WTC11 (cell line): ENCODE data around the gene CREM. TPM values are rescaled to one million over a fixed set of nuclear protein-coding genes. Genes with fewer than 3 reads are reported as not detected.

Experiments used
- ATAC-seq: fragments of 200-7000 bp; cut with Tn5 transposase; 2 replicates; pipeline ENCODE4 v1.10.0; 2021; ENCODE audit warnings: mild to moderate bottlenecking, moderate library complexity
- CTCF ChIA-PET: fragments of 300-600 bp; sonication (Branson Sonifier 250); formaldehyde crosslinking; loops from one replicate; lab custom pipeline; 2021; ENCODE audit warnings: antibody characterized with exemption; lab: Charles Lee
- POLR2A ChIA-PET: fragments of 350-600 bp; sonication (Branson Sonifier 250); formaldehyde crosslinking; loops from one replicate; lab custom pipeline; 2021; ENCODE audit warnings: antibody characterized with exemption; lab: Charles Lee
- DNase-seq: peaks from one replicate; pipeline ENCODE4 v3.0.0; 2021; ENCODE audit warnings: low spot score
- H3K27ac Mint-ChIP-seq: 2 replicates; pipeline ENCODE4 v1.8.0; 2021; ENCODE audit warnings: mixed read lengths
- H3K27me3 Mint-ChIP-seq: 2 replicates; pipeline ENCODE4 v1.8.0; 2021; ENCODE audit warnings: low read depth, mild to moderate bottlenecking, moderate library complexity, mixed read lengths
- H3K36me3 Mint-ChIP-seq: 2 replicates; pipeline ENCODE4 v1.8.0; 2021; ENCODE audit warnings: mixed read lengths
- H3K4me1 Mint-ChIP-seq: 2 replicates; pipeline ENCODE4 v1.8.0; 2022; ENCODE audit warnings: mixed read lengths
- H3K4me3 Mint-ChIP-seq: 2 replicates; pipeline ENCODE4 v1.8.0; 2021; ENCODE audit warnings: mild to moderate bottlenecking, moderate library complexity, mixed read lengths
- H3K9me3 Mint-ChIP-seq: 2 replicates; pipeline ENCODE4 v1.8.0; 2021; ENCODE audit warnings: mixed read lengths
- ATF2 ChIP-seq: sonication (generic); formaldehyde crosslinking; IDR thresholded peaks from 2 replicates; pipeline ENCODE4 v1.8.1; 2022; ENCODE audit warnings: low read depth, missing genetic modification reagents, borderline replicate concordance
- CREM ChIP-seq: sonication (generic); formaldehyde crosslinking; IDR thresholded peaks from 2 replicates; pipeline ENCODE4 v1.8.1; 2022; ENCODE audit warnings: mild to moderate bottlenecking, missing genetic modification reagents, moderate library complexity
- E2F1 ChIP-seq: sonication (generic); formaldehyde crosslinking; IDR thresholded peaks from 2 replicates; pipeline ENCODE4 v1.8.0; 2022; ENCODE audit warnings: mild to moderate bottlenecking, missing genetic modification reagents
- E2F5 ChIP-seq: sonication (generic); formaldehyde crosslinking; IDR thresholded peaks from 2 replicates; pipeline ENCODE4 v1.8.1; 2022; ENCODE audit warnings: mild to moderate bottlenecking, moderate library complexity, missing genetic modification reagents
- EMX1 ChIP-seq: fragments of 250-450 bp; sonication (Bioruptor Pico); IDR thresholded peaks from 2 replicates; pipeline ENCODE4 v1.8.0; 2021; ENCODE audit warnings: mild to moderate bottlenecking
- FOXJ3 ChIP-seq: sonication (generic); formaldehyde crosslinking; IDR thresholded peaks from 2 replicates; pipeline ENCODE4 v1.9.0; 2021; ENCODE audit warnings: missing genetic modification reagents, mild to moderate bottlenecking, borderline replicate concordance
- GRHL2 ChIP-seq: fragments of 250-450 bp; sonication (Bioruptor Pico); IDR thresholded peaks from 2 replicates; pipeline ENCODE4 v1.8.0; 2022; ENCODE audit warnings: mild to moderate bottlenecking, moderate library complexity; ENCODE audit not compliant: insufficient replicate concordance, severe bottlenecking
- GTF2I ChIP-seq: fragments of 250-450 bp; sonication (Bioruptor Pico); conservative IDR thresholded peaks from 2 replicates; pipeline ENCODE4 v1.4.0; 2021; ENCODE audit warnings: mild to moderate bottlenecking
- IRF1 ChIP-seq: sonication (generic); formaldehyde crosslinking; IDR thresholded peaks from 2 replicates; pipeline ENCODE4 v1.8.0; 2023; ENCODE audit warnings: missing genetic modification reagents
- MXD4 ChIP-seq: fragments of 250-450 bp; sonication (Bioruptor Pico); IDR thresholded peaks from 2 replicates; pipeline ENCODE4 v1.8.0; 2021; ENCODE audit warnings: mild to moderate bottlenecking, moderate library complexity, borderline replicate concordance
- NFE2L1 ChIP-seq: sonication (generic); formaldehyde crosslinking; IDR thresholded peaks from 2 replicates; pipeline ENCODE4 v1.8.1; 2023; ENCODE audit warnings: missing genetic modification reagents
- NR1H2 ChIP-seq: sonication (generic); formaldehyde crosslinking; IDR thresholded peaks from 2 replicates; pipeline ENCODE4 v1.9.0; 2021; ENCODE audit warnings: mild to moderate bottlenecking, moderate library complexity, missing genetic modification reagents
- SOX15 ChIP-seq: fragments of 250-450 bp; sonication (Bioruptor Pico); IDR thresholded peaks from 2 replicates; pipeline ENCODE4 v1.9.0; 2021; ENCODE audit warnings: mild to moderate bottlenecking
- TEAD1 ChIP-seq: sonication (generic); formaldehyde crosslinking; IDR thresholded peaks from 2 replicates; pipeline ENCODE4 v1.8.0; 2022; ENCODE audit warnings: mild to moderate bottlenecking, missing genetic modification reagents
- ZNF671 ChIP-seq: fragments of 250-450 bp; sonication (Bioruptor Pico); IDR thresholded peaks from 2 replicates; pipeline ENCODE4 v1.8.0; 2021; ENCODE audit warnings: mild to moderate bottlenecking
- ZSCAN18 ChIP-seq: fragments of 250-450 bp; sonication (Bioruptor Pico); IDR thresholded peaks from 2 replicates; pipeline ENCODE4 v2.1.2; 2022; ENCODE audit warnings: mild to moderate bottlenecking, moderate library complexity
- total RNA-seq: library from RNA; stranded (reverse); gene quantifications from 3 replicates; pipeline ENCODE4 v1.2.3, GENCODE V29; 2021
- TF ChIP-seq, protein P1 (sequence below): sonication (generic); formaldehyde crosslinking; conservative IDR thresholded peaks from 2 replicates; pipeline ENCODE4 v1.8.1; 2022; ENCODE audit warnings: mild to moderate bottlenecking, missing genetic modification reagents
- TF ChIP-seq, protein P2 (sequence below): sonication (generic); formaldehyde crosslinking; IDR thresholded peaks from 2 replicates; pipeline ENCODE4 v1.8.0; 2023; ENCODE audit warnings: mild to moderate bottlenecking, missing genetic modification reagents
- TF ChIP-seq, protein P3 (sequence below): sonication (generic); formaldehyde crosslinking; IDR thresholded peaks from 2 replicates; pipeline ENCODE4 v1.8.1; 2023; ENCODE audit warnings: mild to moderate bottlenecking, missing genetic modification reagents

Gene CREM
- total RNA-seq, 1 experiment from 2014 or later, result 23.6 TPM

GRCh38 chr10:35224045-35224740 lies 97.5 kb downstream of the CREM start:
- no peaks in the 10 kb centered on the region for H3K27me3 Mint-ChIP-seq
- H3K4me3 Mint-ChIP-seq, result no peak overlapping the region
- no peak for TF ChIP-seq NFE2L1
- no peak for TF ChIP-seq GRHL2 (CRISPR knock-in tag)
- TF ChIP-seq GTF2I (CRISPR knock-in tag), result no peak
- TF ChIP-seq, protein P1, sequence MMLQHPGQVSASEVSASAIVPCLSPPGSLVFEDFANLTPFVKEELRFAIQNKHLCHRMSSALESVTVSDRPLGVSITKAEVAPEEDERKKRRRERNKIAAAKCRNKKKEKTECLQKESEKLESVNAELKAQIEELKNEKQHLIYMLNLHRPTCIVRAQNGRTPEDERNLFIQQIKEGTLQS, result no peak
- TF ChIP-seq CREM (CRISPR knock-in tag), result no peak
- TF ChIP-seq E2F1 (CRISPR knock-in tag), result no peak
- TF ChIP-seq, protein P2, sequence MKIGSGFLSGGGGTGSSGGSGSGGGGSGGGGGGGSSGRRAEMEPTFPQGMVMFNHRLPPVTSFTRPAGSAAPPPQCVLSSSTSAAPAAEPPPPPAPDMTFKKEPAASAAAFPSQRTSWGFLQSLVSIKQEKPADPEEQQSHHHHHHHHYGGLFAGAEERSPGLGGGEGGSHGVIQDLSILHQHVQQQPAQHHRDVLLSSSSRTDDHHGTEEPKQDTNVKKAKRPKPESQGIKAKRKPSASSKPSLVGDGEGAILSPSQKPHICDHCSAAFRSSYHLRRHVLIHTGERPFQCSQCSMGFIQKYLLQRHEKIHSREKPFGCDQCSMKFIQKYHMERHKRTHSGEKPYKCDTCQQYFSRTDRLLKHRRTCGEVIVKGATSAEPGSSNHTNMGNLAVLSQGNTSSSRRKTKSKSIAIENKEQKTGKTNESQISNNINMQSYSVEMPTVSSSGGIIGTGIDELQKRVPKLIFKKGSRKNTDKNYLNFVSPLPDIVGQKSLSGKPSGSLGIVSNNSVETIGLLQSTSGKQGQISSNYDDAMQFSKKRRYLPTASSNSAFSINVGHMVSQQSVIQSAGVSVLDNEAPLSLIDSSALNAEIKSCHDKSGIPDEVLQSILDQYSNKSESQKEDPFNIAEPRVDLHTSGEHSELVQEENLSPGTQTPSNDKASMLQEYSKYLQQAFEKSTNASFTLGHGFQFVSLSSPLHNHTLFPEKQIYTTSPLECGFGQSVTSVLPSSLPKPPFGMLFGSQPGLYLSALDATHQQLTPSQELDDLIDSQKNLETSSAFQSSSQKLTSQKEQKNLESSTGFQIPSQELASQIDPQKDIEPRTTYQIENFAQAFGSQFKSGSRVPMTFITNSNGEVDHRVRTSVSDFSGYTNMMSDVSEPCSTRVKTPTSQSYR (CRISPR knock-in tag), result no peak
- no peak for TF ChIP-seq FOXJ3 (CRISPR knock-in tag)
- TF ChIP-seq ATF2 (CRISPR knock-in tag), result no peak
- TF ChIP-seq, protein P3, sequence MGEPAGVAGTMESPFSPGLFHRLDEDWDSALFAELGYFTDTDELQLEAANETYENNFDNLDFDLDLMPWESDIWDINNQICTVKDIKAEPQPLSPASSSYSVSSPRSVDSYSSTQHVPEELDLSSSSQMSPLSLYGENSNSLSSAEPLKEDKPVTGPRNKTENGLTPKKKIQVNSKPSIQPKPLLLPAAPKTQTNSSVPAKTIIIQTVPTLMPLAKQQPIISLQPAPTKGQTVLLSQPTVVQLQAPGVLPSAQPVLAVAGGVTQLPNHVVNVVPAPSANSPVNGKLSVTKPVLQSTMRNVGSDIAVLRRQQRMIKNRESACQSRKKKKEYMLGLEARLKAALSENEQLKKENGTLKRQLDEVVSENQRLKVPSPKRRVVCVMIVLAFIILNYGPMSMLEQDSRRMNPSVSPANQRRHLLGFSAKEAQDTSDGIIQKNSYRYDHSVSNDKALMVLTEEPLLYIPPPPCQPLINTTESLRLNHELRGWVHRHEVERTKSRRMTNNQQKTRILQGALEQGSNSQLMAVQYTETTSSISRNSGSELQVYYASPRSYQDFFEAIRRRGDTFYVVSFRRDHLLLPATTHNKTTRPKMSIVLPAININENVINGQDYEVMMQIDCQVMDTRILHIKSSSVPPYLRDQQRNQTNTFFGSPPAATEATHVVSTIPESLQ (CRISPR knock-in tag), result no peak
- no peak for TF ChIP-seq IRF1
- no peak for TF ChIP-seq SOX15 (CRISPR knock-in tag)
- no peak for TF ChIP-seq E2F5 (CRISPR knock-in tag)
- no peak for TF ChIP-seq MXD4
- ChIA-PET POLR2A (no interaction called here), CTCF (interaction anchor here (0.5 to 2.5 kb wide), 11 partner anchors 8 to 376 kb away, joined by 3 to 11 read pairs (median 3); partner anchors contain the start of gene CREM)
- no peaks in the 10 kb centered on the region for H3K36me3 Mint-ChIP-seq
- peaks cover 5% of the 10 kb centered on the region; the same call in 1 of the 2 replicates for H3K9me3 Mint-ChIP-seq
- no peak overlapping the region for H3K27ac Mint-ChIP-seq
- no peaks in the 10 kb centered on the region for H3K4me1 Mint-ChIP-seq
- peak; percentile 76 for ATAC-seq
- no peak for DNase-seq

DNA sequence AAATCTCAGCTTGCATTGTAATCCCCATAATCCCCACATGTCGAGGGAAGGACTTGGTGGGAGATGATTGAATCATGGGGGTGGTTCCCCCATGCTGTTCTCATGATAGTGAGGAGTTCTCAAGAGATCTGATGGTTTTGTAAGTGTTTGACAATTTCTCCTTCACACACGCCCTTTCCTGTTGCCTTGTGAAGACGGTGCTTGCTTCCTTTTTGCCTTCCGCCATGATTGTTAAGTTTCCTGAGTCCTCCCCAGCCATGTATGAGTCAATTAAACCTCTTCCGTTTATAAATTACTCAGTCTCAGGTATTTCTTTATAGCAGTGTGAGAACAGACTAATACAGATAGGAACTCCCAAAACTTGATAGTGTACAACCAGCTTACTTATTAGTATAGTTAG lies 98.6 kb downstream of the CREM start:
- H3K27ac Mint-ChIP-seq, result no peak overlapping the region
- peaks cover 5% of the 10 kb centered on the region; the same call in 1 of the 2 replicates for H3K9me3 Mint-ChIP-seq
- CTCF ChIA-PET, result interaction anchor here (1.0 to 2.5 kb wide), 3 partner anchors 99 to 231 kb away, joined by 3 to 11 read pairs (median 5); partner anchors contain the start of gene CREM
- no peaks in the 10 kb centered on the region for H3K27me3 Mint-ChIP-seq
- H3K4me3 Mint-ChIP-seq, result no peak overlapping the region
- no peak for DNase-seq
- no peak for ATAC-seq
- peaks cover 4% of the 10 kb centered on the region for H3K4me1 Mint-ChIP-seq
- no peaks in the 10 kb centered on the region for H3K36me3 Mint-ChIP-seq
- POLR2A ChIA-PET, result interaction anchor here (0.6 kb wide), 1 partner anchor 12 kb away, joined by 3 read pairs; no protein-coding TSS in a partner anchor
- TF ChIP-seq EMX1 (CRISPR knock-in tag) (no peak), ZNF671 (CRISPR knock-in tag) (no peak), ZSCAN18 (CRISPR knock-in tag) (no peak), GRHL2 (CRISPR knock-in tag) (no peak), SOX15 (CRISPR knock-in tag) (no peak), NR1H2 (CRISPR knock-in tag) (no peak), TEAD1 (CRISPR knock-in tag) (no peak)
- TF ChIP-seq, protein P1, result no peak
